HUDEP-2 (cell line): ENCODE data around the gene ALG11.

Source experiments
- DNase-seq, 76 experiments: peaks; one replicate each; lab custom pipeline; 2025; ENCODE audit not compliant: unreplicated experiment in 76 of 76; lab: John Stamatoyannopoulos, UW

The ALG11 gene

GRCh38 chr13:51996641-51997040, 15.6 kb upstream of the ALG11 start:
- DNase-seq = peak in 44 of 76 experiments; percentile 5 to 82 (median 40)

- no peak for DNase-seq
These were observed 15.0 kb upstream of the ALG11 start for GRCh38 chr13:51997186-51997585.

- no peak for DNase-seq
These were observed 14.4 kb upstream of the ALG11 start for GRCh38 chr13:51997641-51998330.

- peak in 4 of 76 experiments; percentile 10 to 39 (median 16) for DNase-seq
These were observed 13.3 kb upstream of the ALG11 start for GRCh38 chr13:51998723-51999509.

GRCh38 chr13:51999510-51999911, 12.7 kb upstream of the ALG11 start:
- peak in 9 of 76 experiments; percentile 5 to 37 (median 24) for DNase-seq

- no peak for DNase-seq
These were observed 12.3 kb upstream of the ALG11 start for GRCh38 chr13:51999921-52000320.

- peak in 14 of 76 experiments; percentile 3 to 54 (median 22) for DNase-seq
These were observed 11.0 kb upstream of the ALG11 start for GRCh38 chr13:52001120-52001731.

- DNase-seq = no peak
These were observed 9.8 kb upstream of the ALG11 start for GRCh38 chr13:52002361-52002760.

- no peak for DNase-seq
These were observed 8.7 kb upstream of the ALG11 start for GRCh38 chr13:52003541-52003940.

- DNase-seq = no peak
These were observed 7.6 kb upstream of the ALG11 start for GRCh38 chr13:52004511-52005170.

GRCh38 chr13:52005841-52006522, 6.2 kb upstream of the ALG11 start:
- no peak for DNase-seq

- DNase-seq = no peak
These were observed 5.5 kb upstream of the ALG11 start for GRCh38 chr13:52006523-52007245.

- peak in 4 of 76 experiments; percentile 23 to 56 (median 38) for DNase-seq
These were observed 2.3 kb upstream of the ALG11 start for GRCh38 chr13:52009946-52010345.

GRCh38 chr13:52010890-52011631, 1.1 kb upstream of the ALG11 start, which contains the start of gene ATP7B:
TSS of gene ATP7B (minus strand) at chr13:52011450. CDS start at chr13:52011337, 113 bp downstream.
- DNase-seq = peak in 7 of 76 experiments; percentile 14 to 58 (median 39)

GRCh38 chr13:52012512-52012836, 276 bp downstream of the ALG11 start:
- DNase-seq = peak in 1 of 76 experiments; percentile 42

- DNase-seq = no peak
These were observed 4.1 kb downstream of the ALG11 start for GRCh38 chr13:52016296-52016695.

GRCh38 chr13:52020191-52020590, 8.0 kb downstream of the ALG11 start:
- no peak for DNase-seq

GRCh38 chr13:52022356-52022755, 10.2 kb downstream of the ALG11 start:
- peak in 5 of 76 experiments; percentile 7 to 50 (median 30) for DNase-seq

- DNase-seq = no peak
These were observed 12.3 kb downstream of the ALG11 start, which contains the start of gene UTP14C for GRCh38 chr13:52024481-52024880. TSS of gene UTP14C (plus strand) at chr13:52024691. CDS start at chr13:52028805, 4,114 bp downstream.
